ENCODE measurements around the gene LCN12.

Gene LCN12

DNA sequence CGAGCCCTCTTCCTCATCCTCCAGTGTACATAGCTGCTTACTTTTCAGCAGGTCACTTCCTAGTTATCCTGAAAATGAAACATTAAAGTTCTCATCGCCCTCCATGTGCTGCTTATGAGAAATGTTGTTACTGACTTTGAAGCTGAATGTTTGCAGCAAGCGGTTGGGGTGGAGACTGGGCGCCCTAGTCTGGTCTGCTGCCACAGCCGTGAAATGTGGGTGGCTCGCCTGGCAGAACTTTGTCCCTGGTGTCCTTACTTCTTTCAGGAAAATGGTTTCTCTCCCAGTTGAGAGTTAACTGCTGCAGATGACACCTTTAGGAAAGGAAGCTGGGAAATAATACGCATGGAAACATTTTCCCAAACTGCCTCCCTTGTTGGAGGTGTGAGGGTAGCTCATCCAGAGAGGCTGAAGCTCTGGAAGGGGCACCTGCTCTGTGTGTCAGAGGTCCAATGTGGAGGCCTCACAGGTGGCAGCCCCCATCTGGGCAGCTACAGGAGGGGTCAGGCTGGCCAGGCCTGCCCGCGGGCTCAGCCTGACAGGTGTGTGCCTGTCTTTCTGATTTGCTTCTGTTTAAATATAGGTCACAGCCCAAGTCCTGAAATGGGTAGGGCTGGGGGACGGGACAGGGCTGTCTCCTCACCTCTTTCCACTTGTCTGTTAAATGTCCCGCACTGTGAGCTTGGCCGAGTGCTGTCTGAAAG lies 41.7 kb upstream of the LCN12 start:
- Histone ChIP-seq H3K27ac (no peak overlapping the region), H3K79me2 (no peaks in the 10 kb centered on the region), H3K9me3 (ENCODE audit: control insufficient read depth, low read length) (no peaks in the 10 kb centered on the region), H3K36me3 (ENCODE audit: control insufficient read depth, insufficient read depth, low read length) (no peaks in the 10 kb centered on the region), H3K4me3 (ENCODE audit: low read depth, low read length) (no peak overlapping the region), H3K4me2 (ENCODE audit: low read length) (no peak overlapping the region), H3K27me3 (ENCODE audit: control insufficient read depth, insufficient read depth, low read length) (no peaks in the 10 kb centered on the region), H2AFZ (no peak overlapping the region), H3K9ac (no peak overlapping the region), H3K4me1 (no peaks in the 10 kb centered on the region)
- TF ChIP-seq, protein P1, sequence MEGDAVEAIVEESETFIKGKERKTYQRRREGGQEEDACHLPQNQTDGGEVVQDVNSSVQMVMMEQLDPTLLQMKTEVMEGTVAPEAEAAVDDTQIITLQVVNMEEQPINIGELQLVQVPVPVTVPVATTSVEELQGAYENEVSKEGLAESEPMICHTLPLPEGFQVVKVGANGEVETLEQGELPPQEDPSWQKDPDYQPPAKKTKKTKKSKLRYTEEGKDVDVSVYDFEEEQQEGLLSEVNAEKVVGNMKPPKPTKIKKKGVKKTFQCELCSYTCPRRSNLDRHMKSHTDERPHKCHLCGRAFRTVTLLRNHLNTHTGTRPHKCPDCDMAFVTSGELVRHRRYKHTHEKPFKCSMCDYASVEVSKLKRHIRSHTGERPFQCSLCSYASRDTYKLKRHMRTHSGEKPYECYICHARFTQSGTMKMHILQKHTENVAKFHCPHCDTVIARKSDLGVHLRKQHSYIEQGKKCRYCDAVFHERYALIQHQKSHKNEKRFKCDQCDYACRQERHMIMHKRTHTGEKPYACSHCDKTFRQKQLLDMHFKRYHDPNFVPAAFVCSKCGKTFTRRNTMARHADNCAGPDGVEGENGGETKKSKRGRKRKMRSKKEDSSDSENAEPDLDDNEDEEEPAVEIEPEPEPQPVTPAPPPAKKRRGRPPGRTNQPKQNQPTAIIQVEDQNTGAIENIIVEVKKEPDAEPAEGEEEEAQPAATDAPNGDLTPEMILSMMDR (IDR thresholded peaks at IDR 0.05) = no peak

GRCh38 chr9:136910901-136911245 lies 41.2 kb upstream of the LCN12 start:
- H3K79me2 ChIP-seq = no peaks in the 10 kb centered on the region
- no peak overlapping the region for H3K27ac ChIP-seq
- H3K27me3 ChIP-seq (ENCODE audit: control insufficient read depth, insufficient read depth, low read length) = no peaks in the 10 kb centered on the region
- no peaks in the 10 kb centered on the region for H3K36me3 ChIP-seq (ENCODE audit: control insufficient read depth, insufficient read depth, low read length)
- no peak overlapping the region for H3K9ac ChIP-seq
- H3K4me2 ChIP-seq (ENCODE audit: low read length) = no peak overlapping the region
- H3K4me1 ChIP-seq = no peaks in the 10 kb centered on the region
- TF ChIP-seq, protein P1 (IDR thresholded peaks at IDR 0.05) = no peak
- H3K9me3 ChIP-seq (ENCODE audit: control insufficient read depth, low read length) = no peaks in the 10 kb centered on the region
- no peak overlapping the region for H2AFZ ChIP-seq
- H3K4me3 ChIP-seq (ENCODE audit: low read depth, low read length) = no peak overlapping the region

- Histone ChIP-seq H3K79me2 (no peaks in the 10 kb centered on the region), H2AFZ (no peak overlapping the region), H3K27me3 (ENCODE audit: control insufficient read depth, insufficient read depth, low read length) (no peaks in the 10 kb centered on the region), H3K36me3 (ENCODE audit: control insufficient read depth, insufficient read depth, low read length) (no peaks in the 10 kb centered on the region), H3K4me3 (ENCODE audit: low read depth, low read length) (no peak overlapping the region), H3K27ac (no peak overlapping the region), H3K9ac (no peak overlapping the region), H3K9me3 (ENCODE audit: control insufficient read depth, low read length) (no peaks in the 10 kb centered on the region), H3K4me2 (ENCODE audit: low read length) (no peak overlapping the region), H3K4me1 (no peaks in the 10 kb centered on the region)
- TF ChIP-seq, protein P1 (IDR thresholded peaks at IDR 0.05) = no peak
These were observed 38.2 kb upstream of the LCN12 start for GRCh38 chr9:136913701-136914438.

- Histone ChIP-seq H3K27ac (no peak overlapping the region), H2AFZ (no peak overlapping the region), H3K9me3 (ENCODE audit: control insufficient read depth, low read length) (no peaks in the 10 kb centered on the region), H3K4me3 (ENCODE audit: low read depth, low read length) (no peak overlapping the region), H3K4me2 (ENCODE audit: low read length) (no peak overlapping the region), H3K9ac (no peak overlapping the region), H3K27me3 (ENCODE audit: control insufficient read depth, insufficient read depth, low read length) (no peaks in the 10 kb centered on the region), H3K79me2 (no peaks in the 10 kb centered on the region), H3K4me1 (no peaks in the 10 kb centered on the region), H3K36me3 (ENCODE audit: control insufficient read depth, insufficient read depth, low read length) (no peaks in the 10 kb centered on the region)
- TF ChIP-seq, protein P1 (IDR thresholded peaks at IDR 0.05) = no peak
These were observed 36.3 kb upstream of the LCN12 start for GRCh38 chr9:136915632-136916329.

All from parathyroid adenoma (tissue), 2 donors.